SK-N-SH (cell line): ENCODE results near the gene NPAS3. TPM values are rescaled to one million over a fixed set of nuclear protein-coding genes. Genes with fewer than 3 reads are reported as not detected.

Experiments used
- CTCF ChIA-PET: fragments of 300-600, 350-600 bp; formaldehyde crosslinking; extraction: SDS; loops from one replicate; lab custom pipeline; 2021; lab: Yijun Ruan, JAX
- POLR2A ChIA-PET: fragments of 350-600 bp; sonication (Branson Sonifier 250); formaldehyde crosslinking; extraction: SDS; loops from one replicate; lab custom pipeline; 2020; ENCODE audit warnings: antibody characterized with exemption, inconsistent platforms; lab: Yijun Ruan, JAX
- DNase-seq: peaks from one replicate; pipeline ENCODE4 v3.0.0; 2012
- H2AFZ ChIP-seq: fragments of 200-600 bp; sonication (generic); 2 replicates; pipeline ENCODE4 v1.8.1; 2016; ENCODE audit warnings: antibody characterized with exemption, mild to moderate bottlenecking, low read depth
- H3F3A ChIP-seq: fragments of 200-600 bp; sonication (generic); replicated peaks from 2 replicates; pipeline ENCODE3; 2016; ENCODE audit warnings: antibody characterized with exemption, mild to moderate bottlenecking; ENCODE audit not compliant: insufficient read depth
- H3K27ac ChIP-seq, 2 experiments: fragments of 200-500 bp in 1 of 2; fragments of 200-600 bp in 1 of 2; sonication (Bioruptor generic) in 1 of 2; sonication (generic), shearing (Covaris generic) in 1 of 2; 2 replicates each; pipeline versions ENCODE4 v1.5.1 to v1.6.1; 2014 to 2016; ENCODE audit warnings: low read depth in 2 of 2, inconsistent platforms in 1 of 2, low read length in 1 of 2, mild to moderate bottlenecking in 1 of 2, mixed read lengths in 1 of 2
- H3K27me3 ChIP-seq: fragments of 200-600 bp; sonication (generic), shearing (Covaris generic); 2 replicates; pipeline ENCODE4 v1.6.1; 2016; ENCODE audit warnings: mixed run types; ENCODE audit not compliant: insufficient read depth
- H3K36me3 ChIP-seq, 2 experiments: fragments of 200-500 bp in 1 of 2; fragments of 200-600 bp in 1 of 2; sonication (Bioruptor generic) in 1 of 2; sonication (generic) in 1 of 2; replicated peaks in 1 of 2; 2 replicates each; pipeline versions ENCODE3 to v1.5.1; 2014 to 2016; ENCODE audit warnings: low read length in 1 of 2, mild to moderate bottlenecking in 1 of 2; ENCODE audit not compliant: insufficient read depth in 2 of 2, control insufficient read depth in 1 of 2
- H3K4me1 ChIP-seq, 2 experiments: fragments of 200-500 bp in 1 of 2; fragments of 200-600 bp in 1 of 2; sonication (Bioruptor generic) in 1 of 2; sonication (generic), shearing (Covaris generic) in 1 of 2; 2 replicates each; pipeline versions ENCODE4 v1.5.1 to v1.6.1; 2014 to 2016; ENCODE audit warnings: low read depth in 1 of 2, low read length in 1 of 2, mixed run types in 1 of 2; ENCODE audit not compliant: insufficient read depth in 2 of 2, control insufficient read depth in 1 of 2
- H3K4me2 ChIP-seq: fragments of 200-600 bp; sonication (generic), shearing (Covaris generic); 2 replicates; pipeline ENCODE4 v1.6.1; 2017; ENCODE audit warnings: mixed run types
- H3K4me3 ChIP-seq, 2 experiments: fragments of 200-500 bp in 1 of 2; fragments of 200-600 bp in 1 of 2; sonication (Bioruptor generic) in 1 of 2; sonication (generic), shearing (Covaris generic) in 1 of 2; 2 replicates each; pipeline versions ENCODE4 v1.5.1 to v1.8.1; 2014 to 2016; ENCODE audit warnings: low read depth in 2 of 2, inconsistent platforms in 1 of 2, low read length in 1 of 2, mild to moderate bottlenecking in 1 of 2, mixed read lengths in 1 of 2, moderate library complexity in 1 of 2
- H3K79me2 ChIP-seq: fragments of 200-600 bp; sonication (generic); 2 replicates; pipeline ENCODE4 v1.8.1; 2017; ENCODE audit warnings: mild to moderate bottlenecking; ENCODE audit not compliant: insufficient read depth
- H3K9ac ChIP-seq: fragments of 200-600 bp; sonication (generic); 2 replicates; pipeline ENCODE4 v1.6.1; 2017; ENCODE audit warnings: mixed run types
- H3K9me2 ChIP-seq: fragments of 200-600 bp; sonication (generic); 2 replicates; pipeline ENCODE4 v1.6.1; 2017; ENCODE audit warnings: mixed run types
- H3K9me3 ChIP-seq: fragments of 200-600 bp; sonication (generic); 2 replicates; pipeline ENCODE4 v1.6.1; 2017; ENCODE audit warnings: mixed run types, mild to moderate bottlenecking, moderate library complexity
- H4K20me1 ChIP-seq: fragments of 200-600 bp; sonication (generic); 2 replicates; pipeline ENCODE4 v1.6.1; 2017; ENCODE audit warnings: mild to moderate bottlenecking, mixed run types; ENCODE audit not compliant: insufficient read depth
- ELF1 ChIP-seq: IDR thresholded peaks from 2 replicates; pipeline ENCODE4 v1.4.0; 2012
- FOXM1 ChIP-seq: IDR thresholded peaks from 2 replicates; pipeline ENCODE4 v1.4.0; 2012; ENCODE audit warnings: low read depth, mild to moderate bottlenecking
- GABPA ChIP-seq: IDR thresholded peaks from 2 replicates; pipeline ENCODE4 v1.4.0; 2012; ENCODE audit warnings: low read depth, mild to moderate bottlenecking
- JUND ChIP-seq: IDR thresholded peaks from 2 replicates; pipeline ENCODE4 v1.4.0; 2012
- RCOR1 ChIP-seq: fragments of 150-350 bp; IDR thresholded peaks from 2 replicates; pipeline ENCODE4 v1.6.1; 2017; ENCODE audit warnings: antibody characterized with exemption, low read length
- RFX5 ChIP-seq: IDR thresholded peaks from 2 replicates; pipeline ENCODE4 v1.6.1; 2012; ENCODE audit warnings: mild to moderate bottlenecking, improper control_type of control experiment, low read length
- TAF1 ChIP-seq: IDR thresholded peaks from 2 replicates; pipeline ENCODE4 v1.6.1; 2012; ENCODE audit warnings: low read depth, mild to moderate bottlenecking, low read length, moderate library complexity, borderline replicate concordance
- WGBS: methylation state at CpG from one replicate; pipeline ENCODE4 v1.1.6; 2017; ENCODE audit warnings: low lambda C conversion rate; 5-methylcytosine and 5-hydroxymethylcytosine counted together
- polyA plus RNA-seq, 3 experiments: library from polyadenylated mRNA; depleted of rRNA; stranded (reverse); fragments of >200 nt; gene quantifications; 2 replicates each; pipeline ENCODE4 v1.2.3, GENCODE V29; 2012
- TF ChIP-seq, protein P1 (sequence below): fragments of 200-600 bp; sonication (generic); IDR thresholded peaks from 2 replicates; pipeline ENCODE4 v1.6.1; 2017; ENCODE audit warnings: antibody characterized with exemption, mild to moderate bottlenecking, moderate library complexity
- TF ChIP-seq, protein P2 (sequence below): fragments of 150-350 bp; IDR thresholded peaks from 2 replicates; pipeline ENCODE4 v1.6.1; 2017; ENCODE audit warnings: antibody characterized with exemption, low read length, low read depth, borderline replicate concordance
- TF ChIP-seq, protein P3 (sequence below): fragments of 150-350 bp; IDR thresholded peaks from 2 replicates; pipeline ENCODE4 v1.6.1; 2016; ENCODE audit warnings: mild to moderate bottlenecking, low read depth, low read length
- TF ChIP-seq, protein P4 (sequence below): IDR thresholded peaks from 2 replicates; pipeline ENCODE4 v1.4.0; 2012; ENCODE audit warnings: low read depth, borderline replicate concordance

NPAS3 gene
- polyA plus RNA-seq, 1 of the 3 experiments (the other 2 are of a cell fraction): 4.3 TPM

DNA sequence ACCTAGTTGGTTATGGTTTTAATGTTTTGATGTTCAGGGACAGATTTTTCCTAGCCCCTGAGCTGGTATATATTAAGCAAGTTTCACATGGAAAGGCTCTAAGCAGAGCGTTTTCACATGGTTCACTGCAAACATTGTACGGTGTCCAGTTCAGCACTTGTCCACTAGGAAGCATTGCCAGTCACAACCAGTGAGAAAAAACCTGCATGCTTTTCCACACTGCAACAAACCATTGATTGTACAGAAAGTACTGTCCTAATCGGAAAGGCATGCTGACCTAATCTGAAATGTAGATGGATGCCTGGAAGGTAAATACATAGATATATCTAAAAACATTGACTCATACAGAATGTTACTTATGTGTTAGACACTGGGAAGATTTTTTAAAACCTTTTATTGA is 25.0 kb upstream of the NPAS3 start:
- TF ChIP-seq FOXM1 (no peak), RCOR1 (no peak), ELF1 (no peak), JUND (no peak)
- TF ChIP-seq, protein P1, sequence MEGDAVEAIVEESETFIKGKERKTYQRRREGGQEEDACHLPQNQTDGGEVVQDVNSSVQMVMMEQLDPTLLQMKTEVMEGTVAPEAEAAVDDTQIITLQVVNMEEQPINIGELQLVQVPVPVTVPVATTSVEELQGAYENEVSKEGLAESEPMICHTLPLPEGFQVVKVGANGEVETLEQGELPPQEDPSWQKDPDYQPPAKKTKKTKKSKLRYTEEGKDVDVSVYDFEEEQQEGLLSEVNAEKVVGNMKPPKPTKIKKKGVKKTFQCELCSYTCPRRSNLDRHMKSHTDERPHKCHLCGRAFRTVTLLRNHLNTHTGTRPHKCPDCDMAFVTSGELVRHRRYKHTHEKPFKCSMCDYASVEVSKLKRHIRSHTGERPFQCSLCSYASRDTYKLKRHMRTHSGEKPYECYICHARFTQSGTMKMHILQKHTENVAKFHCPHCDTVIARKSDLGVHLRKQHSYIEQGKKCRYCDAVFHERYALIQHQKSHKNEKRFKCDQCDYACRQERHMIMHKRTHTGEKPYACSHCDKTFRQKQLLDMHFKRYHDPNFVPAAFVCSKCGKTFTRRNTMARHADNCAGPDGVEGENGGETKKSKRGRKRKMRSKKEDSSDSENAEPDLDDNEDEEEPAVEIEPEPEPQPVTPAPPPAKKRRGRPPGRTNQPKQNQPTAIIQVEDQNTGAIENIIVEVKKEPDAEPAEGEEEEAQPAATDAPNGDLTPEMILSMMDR: peak; percentile 50
- TF ChIP-seq, protein P2, sequence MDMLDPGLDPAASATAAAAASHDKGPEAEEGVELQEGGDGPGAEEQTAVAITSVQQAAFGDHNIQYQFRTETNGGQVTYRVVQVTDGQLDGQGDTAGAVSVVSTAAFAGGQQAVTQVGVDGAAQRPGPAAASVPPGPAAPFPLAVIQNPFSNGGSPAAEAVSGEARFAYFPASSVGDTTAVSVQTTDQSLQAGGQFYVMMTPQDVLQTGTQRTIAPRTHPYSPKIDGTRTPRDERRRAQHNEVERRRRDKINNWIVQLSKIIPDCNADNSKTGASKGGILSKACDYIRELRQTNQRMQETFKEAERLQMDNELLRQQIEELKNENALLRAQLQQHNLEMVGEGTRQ: no peak
- TF ChIP-seq, protein P3, sequence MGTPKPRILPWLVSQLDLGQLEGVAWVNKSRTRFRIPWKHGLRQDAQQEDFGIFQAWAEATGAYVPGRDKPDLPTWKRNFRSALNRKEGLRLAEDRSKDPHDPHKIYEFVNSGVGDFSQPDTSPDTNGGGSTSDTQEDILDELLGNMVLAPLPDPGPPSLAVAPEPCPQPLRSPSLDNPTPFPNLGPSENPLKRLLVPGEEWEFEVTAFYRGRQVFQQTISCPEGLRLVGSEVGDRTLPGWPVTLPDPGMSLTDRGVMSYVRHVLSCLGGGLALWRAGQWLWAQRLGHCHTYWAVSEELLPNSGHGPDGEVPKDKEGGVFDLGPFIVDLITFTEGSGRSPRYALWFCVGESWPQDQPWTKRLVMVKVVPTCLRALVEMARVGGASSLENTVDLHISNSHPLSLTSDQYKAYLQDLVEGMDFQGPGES: no peak
- TF ChIP-seq, protein P4, sequence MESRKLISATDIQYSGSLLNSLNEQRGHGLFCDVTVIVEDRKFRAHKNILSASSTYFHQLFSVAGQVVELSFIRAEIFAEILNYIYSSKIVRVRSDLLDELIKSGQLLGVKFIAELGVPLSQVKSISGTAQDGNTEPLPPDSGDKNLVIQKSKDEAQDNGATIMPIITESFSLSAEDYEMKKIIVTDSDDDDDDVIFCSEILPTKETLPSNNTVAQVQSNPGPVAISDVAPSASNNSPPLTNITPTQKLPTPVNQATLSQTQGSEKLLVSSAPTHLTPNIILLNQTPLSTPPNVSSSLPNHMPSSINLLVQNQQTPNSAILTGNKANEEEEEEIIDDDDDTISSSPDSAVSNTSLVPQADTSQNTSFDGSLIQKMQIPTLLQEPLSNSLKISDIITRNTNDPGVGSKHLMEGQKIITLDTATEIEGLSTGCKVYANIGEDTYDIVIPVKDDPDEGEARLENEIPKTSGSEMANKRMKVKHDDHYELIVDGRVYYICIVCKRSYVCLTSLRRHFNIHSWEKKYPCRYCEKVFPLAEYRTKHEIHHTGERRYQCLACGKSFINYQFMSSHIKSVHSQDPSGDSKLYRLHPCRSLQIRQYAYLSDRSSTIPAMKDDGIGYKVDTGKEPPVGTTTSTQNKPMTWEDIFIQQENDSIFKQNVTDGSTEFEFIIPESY: no peak
- TF ChIP-seq, all 33 proteins: peak for 1

DNA sequence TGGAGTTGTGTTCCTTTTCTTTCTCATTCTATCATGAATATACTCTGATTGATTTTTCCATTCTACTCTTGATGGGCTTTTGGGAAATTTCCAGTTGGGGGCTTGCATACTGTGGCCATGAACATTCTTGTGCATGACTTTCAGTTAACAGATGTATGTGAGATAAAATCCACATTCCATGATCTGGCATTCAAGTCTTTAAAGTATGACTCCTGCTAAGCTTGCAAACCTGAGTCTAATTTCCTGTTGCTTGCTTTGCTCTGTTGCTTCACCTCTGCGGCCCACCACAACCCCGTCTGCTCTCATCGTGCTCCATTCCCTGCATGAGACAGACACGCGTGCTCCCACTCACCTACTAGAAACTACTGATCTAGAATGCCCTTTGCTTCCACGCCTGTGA is 24.3 kb upstream of the NPAS3 start:
- POLR2A ChIA-PET: no interaction called here
- Histone ChIP-seq H3K4me1 (peaks cover 0 to 9% of the 10 kb centered on the region in 2 experiments; a peak in 1 of 4 replicates), H4K20me1 (no peaks in the 10 kb centered on the region), H3K4me3 (no peak overlapping the region), H3K36me3 (no peaks in the 10 kb centered on the region), H3K9me3 (no peaks in the 10 kb centered on the region), H3K27ac (no peak overlapping the region), H3K9me2 (no peaks in the 10 kb centered on the region), H3K79me2 (no peaks in the 10 kb centered on the region), H2AFZ (no peak overlapping the region), H3K9ac (no peak overlapping the region), H3F3A (no peaks in the 10 kb centered on the region), H3K27me3 (no peaks in the 10 kb centered on the region), H3K4me2 (no peak overlapping the region)
- 87% methylated on average over 6 of the region's 6 CpGs for WGBS
- CTCF ChIA-PET: interaction anchor here (0.8 to 1.0 kb wide), 3 partner anchors 10 to 32 kb away, joined by 3 read pairs; no protein-coding TSS in a partner anchor
- TF ChIP-seq RCOR1 (no peak), RFX5 (no peak), GABPA (no peak), TAF1 (no peak)
- TF ChIP-seq, protein P2: no peak
- TF ChIP-seq, protein P1: no peak
- no peak for DNase-seq

More for the DNA sequence above, 25.0 kb upstream of the NPAS3 start:
- peak; percentile 12 for DNase-seq
- no peaks in the 10 kb centered on the region for H3K36me3 ChIP-seq
- H3K9ac ChIP-seq: no peak overlapping the region
- no peaks in the 10 kb centered on the region for H3K27me3 ChIP-seq
- no peaks in the 10 kb centered on the region for H3K9me3 ChIP-seq
- WGBS: 42% methylated on average over 3 of the region's 3 CpGs
- no peaks in the 10 kb centered on the region for H4K20me1 ChIP-seq
- no peaks in the 10 kb centered on the region for H3K9me2 ChIP-seq
- no peak overlapping the region for H3K27ac ChIP-seq
- H3K79me2 ChIP-seq: no peaks in the 10 kb centered on the region
- no peak overlapping the region for H3K4me2 ChIP-seq
- no peaks in the 10 kb centered on the region for H3F3A ChIP-seq
- peaks cover 0 to 9% of the 10 kb centered on the region in 2 experiments; a peak in 1 of 4 replicates for H3K4me1 ChIP-seq
- CTCF ChIA-PET: interaction anchor here (0.8 to 1.2 kb wide), 4 partner anchors 10 to 48 kb away, joined by 3 read pairs; no protein-coding TSS in a partner anchor
- no peak overlapping the region for H2AFZ ChIP-seq
- POLR2A ChIA-PET: no interaction called here
- no peak overlapping the region for H3K4me3 ChIP-seq
